Measurements from ENCODE around the gene P3H2. TPM values are rescaled to one million over a fixed set of nuclear protein-coding genes. Genes with fewer than 3 reads are reported as not detected.

The P3H2 gene
- total RNA-seq, 1 donor from 2014 or later = 17.7 TPM

DNA sequence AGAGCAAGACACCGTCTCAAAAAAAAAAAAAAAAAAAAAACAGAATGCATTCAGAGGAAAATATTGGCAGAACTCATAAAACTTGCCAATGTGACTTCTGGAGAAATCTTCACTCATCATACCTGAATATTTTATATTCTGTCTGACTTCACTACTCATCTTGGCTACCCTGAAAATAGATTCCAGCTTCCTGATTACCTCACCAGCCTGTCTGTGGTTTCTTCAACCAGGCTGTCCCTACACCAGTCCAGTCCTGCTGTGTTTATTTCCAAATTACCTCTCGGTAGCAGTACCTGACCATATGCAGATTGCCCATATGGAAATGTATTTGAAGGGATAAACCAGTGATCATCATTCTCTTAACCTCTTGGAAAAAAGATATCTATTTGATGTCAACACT is 9.3 kb upstream of the P3H2 start:
- no peak for DNase-seq (ENCODE audit: low spot score)
- intact Hi-C loops (cut with DNase I) = no loop called here

DNA sequence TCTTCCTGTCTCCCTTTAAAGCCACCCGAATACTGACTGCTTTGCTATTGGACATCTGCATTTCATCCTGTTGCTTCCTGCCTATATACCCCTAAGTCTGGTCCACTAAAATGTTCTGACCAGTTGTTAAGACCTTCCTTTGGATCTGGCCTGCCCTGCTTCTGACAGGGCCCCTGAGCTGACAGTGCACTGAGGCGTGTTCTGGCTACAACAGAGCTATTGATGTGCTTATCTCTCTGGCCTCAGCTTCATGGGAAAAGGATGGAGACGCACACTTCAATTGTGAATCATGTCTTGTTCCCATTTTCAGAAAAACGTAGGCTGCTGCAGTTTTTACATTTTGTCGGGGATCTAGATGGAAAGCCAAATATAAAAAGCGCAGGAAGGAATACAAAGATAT is 7.1 kb upstream of the P3H2 start:
- DNase-seq (ENCODE audit: low spot score) = no peak
- intact Hi-C loops (cut with DNase I) = loop anchor here (10.0 kb wide), 1 partner anchor 113 kb away; no protein-coding TSS in a partner anchor

DNA sequence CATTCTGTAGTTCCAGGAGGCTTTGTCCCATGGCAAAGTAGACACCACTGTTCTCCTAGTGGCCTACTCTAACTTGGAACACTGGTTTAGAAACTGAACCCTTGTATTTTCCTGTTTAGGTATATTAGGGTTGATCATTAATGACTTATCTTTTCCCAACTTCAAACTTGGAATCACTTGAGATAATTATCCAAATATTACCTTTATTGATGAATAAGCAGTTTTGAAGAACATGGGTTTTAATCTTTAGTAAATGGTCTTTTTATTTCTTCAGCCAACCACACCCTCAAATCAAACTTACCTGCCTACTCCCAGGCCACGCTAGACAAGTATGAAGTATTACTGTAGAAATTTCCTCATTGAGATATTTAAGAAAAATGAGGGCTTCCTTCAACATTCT is 6.5 kb upstream of the P3H2 start:
- DNase-seq (ENCODE audit: low spot score) = no peak
- intact Hi-C loops (cut with DNase I) = loop anchor here (10.0 kb wide), 1 partner anchor 112 kb away; no protein-coding TSS in a partner anchor

DNA sequence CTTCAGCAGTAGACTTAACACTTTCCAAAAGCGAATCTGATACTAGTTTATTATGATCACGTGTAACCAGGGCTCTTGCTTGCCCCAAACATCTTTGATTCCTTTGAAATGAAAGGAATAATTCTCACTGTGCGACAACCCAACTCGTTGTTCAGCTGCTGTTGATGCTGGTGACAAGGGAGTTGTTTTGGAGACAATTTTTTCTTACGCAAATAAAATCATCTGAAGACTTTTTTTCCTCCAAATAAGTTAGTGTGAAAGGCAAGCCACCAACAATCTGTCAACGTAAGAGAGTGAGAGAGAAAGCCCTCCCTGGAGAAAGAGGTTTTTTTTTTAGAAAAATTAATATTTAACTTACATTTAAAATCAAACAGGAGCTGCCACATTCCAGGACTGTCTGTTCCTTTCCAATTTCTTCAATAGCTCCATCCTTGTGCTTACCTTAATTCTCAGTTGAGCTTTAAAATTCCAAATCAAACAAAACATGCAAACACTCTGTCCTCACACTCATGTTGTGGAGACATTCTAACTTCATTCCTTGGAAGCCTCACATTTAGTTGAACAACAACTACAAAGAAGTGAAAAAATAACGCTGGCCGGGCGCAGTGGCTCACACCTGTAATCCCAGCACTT is 4.9 kb upstream of the P3H2 start:
- DNase-seq (ENCODE audit: low spot score) = no peak
- intact Hi-C loops (cut with DNase I) = loop anchor here (10.0 kb wide), 1 partner anchor 111 kb away; no protein-coding TSS in a partner anchor

DNA sequence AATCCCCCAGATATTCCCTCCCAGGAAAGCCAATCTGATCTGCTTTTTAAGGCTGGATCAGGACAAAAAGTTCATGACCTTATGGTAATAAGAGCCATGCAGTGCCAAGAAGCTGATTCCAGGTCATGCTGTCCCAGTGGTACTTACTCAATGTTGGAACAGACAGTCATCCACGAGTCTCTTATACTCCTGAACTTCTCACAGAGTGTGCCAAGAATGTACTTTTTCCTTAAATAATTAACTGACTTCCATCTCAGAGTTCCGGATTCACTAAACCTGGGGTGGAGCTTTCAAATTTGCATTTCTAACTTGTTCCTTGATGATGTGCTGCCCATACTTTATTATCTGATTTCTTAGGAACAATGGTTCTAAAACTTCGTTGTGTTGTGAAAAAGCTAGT is 3.4 kb upstream of the P3H2 start:
- DNase-seq (ENCODE audit: low spot score) = no peak
- intact Hi-C loops (cut with DNase I) = loop anchor here (5.0 to 10.0 kb wide), 2 partner anchors 109 to 147 kb away; no protein-coding TSS in a partner anchor

DNA sequence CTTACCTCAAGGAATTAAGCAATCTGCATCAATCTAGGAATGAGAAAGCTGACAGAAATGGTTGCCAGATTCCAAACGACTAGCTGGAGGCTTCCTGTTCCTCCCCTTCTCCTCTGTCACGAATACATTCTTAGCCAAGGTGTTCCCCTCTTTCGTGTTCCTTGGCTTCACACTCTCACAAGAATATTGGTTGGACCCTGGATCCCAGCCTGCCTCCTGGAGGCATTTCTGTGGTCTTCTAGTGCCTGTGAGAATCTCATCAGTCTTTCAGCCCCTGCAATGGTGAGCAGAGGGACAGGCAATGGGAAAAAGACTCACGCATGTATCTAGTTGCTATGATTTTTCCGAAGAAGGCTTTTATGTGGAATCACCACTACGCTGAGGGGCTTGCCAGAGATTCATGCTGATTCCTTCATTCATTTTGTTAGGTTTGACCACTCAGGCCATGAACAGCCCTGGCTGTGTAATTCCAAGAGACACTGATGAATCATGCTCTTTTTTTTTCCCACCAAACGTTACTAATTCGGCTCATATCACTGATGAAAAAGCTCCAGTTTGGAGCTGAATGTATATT is 1.6 kb upstream of the P3H2 start:
- intact Hi-C loops (cut with DNase I) = loop anchor here (5.0 to 10.0 kb wide), 2 partner anchors 107 to 145 kb away; no protein-coding TSS in a partner anchor
- DNase-seq (ENCODE audit: low spot score) = no peak

DNA sequence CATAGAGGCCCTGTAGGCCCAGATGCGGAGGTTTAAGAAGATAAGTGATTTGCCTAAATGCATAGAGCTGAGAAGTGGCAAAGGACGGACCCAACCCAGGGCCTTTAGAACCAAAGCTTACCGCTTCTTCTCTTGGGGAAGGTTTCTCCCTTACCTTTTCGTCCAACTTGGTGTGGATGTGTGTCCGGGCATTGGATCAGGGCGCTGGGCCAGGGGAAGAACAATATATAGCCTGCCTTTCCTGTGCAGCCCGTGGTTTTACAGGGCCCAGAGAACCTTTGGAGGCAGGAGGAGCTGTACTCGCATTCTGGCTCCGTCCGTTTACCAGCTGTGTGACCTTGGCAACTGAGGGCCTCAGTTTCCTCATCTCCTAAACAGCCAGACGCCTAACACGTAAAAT is 686 bp upstream of the P3H2 start:
- intact Hi-C loops (cut with DNase I) = loop anchor here (5.0 to 10.0 kb wide), 2 partner anchors 107 to 144 kb away; no protein-coding TSS in a partner anchor
- no peak for DNase-seq (ENCODE audit: low spot score)

DNA sequence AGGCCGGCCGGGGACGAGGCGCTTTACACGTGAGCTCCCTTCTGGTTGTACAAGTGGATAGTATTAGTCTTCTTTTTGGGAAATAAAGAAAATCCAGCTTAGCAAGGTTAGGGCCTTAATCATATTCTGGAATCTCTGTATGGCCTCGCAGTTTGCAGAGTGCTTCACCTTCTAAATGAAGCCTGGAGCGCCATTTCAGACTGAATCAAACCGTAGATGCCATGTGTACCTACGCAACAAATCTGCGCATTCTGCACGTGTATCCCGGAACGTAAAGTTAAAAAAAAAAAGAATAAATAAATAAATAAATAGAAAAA is 322 bp upstream of the P3H2 start:
- no peak for DNase-seq (ENCODE audit: low spot score)
- intact Hi-C loops (cut with DNase I) = loop anchor here (5.0 to 10.0 kb wide), 2 partner anchors 106 to 144 kb away; no protein-coding TSS in a partner anchor

DNA sequence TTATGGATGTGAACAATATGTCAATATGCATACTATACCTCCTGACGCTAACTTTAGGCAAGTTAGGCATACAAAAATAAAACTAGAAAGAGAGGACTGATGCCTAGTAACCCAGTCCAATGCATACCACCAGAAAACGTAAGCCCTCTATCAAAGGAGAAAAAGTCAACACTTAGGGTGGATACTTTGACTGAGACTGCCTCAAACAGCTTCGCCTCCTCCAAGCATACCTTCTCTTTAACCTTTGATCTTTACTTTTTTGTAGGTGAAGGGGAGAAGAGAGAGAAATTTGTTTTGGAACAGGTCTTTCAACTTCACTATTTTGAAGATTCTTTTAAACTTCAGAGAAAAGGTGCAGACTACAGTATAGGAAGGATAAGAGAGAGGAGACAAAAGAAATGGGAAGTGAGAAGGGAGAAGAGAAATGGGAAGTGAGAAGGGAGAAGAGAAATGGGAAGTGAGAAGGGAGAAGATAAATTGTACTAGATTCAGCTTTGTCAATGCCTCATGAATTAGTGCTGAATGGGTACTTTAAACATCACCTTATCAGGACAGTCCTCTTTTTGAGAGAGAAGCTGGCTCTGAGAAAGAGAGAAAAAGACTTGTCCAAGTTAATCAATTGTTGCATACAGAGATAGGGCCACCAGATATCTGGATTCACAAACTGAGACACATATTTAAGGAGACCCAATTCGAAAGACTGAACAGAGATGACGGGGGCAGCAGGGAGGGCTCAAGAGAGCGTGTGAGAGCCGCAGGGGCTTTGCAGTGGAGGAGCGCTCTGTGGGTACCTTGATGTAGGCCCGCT is 1.0 kb downstream of the P3H2 start:
- DNase-seq (ENCODE audit: low spot score) = no peak
- intact Hi-C loops (cut with DNase I) = loop anchor here (5.0 to 10.0 kb wide), 2 partner anchors 105 to 142 kb away; no protein-coding TSS in a partner anchor

DNA sequence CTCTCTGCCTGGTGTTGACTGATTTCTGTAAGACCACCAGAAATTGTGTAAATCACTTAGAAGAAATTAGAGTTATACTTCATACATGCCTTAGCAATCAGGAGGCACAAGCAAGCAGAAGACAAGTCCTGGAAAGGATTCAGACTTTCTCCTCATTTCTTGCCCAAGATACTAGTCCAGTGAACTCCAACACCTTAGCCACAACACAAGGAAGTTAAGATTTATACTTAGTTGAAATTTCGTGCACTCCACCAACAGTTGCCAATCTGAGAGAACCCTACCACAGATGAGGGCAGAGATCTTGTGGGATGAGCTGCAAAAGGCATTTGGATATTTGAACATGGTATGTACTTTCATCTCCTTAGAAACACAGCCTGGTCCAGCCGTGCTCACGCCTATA is 2.3 kb downstream of the P3H2 start:
- DNase-seq (ENCODE audit: low spot score) = no peak
- intact Hi-C loops (cut with DNase I) = no loop called here

DNA sequence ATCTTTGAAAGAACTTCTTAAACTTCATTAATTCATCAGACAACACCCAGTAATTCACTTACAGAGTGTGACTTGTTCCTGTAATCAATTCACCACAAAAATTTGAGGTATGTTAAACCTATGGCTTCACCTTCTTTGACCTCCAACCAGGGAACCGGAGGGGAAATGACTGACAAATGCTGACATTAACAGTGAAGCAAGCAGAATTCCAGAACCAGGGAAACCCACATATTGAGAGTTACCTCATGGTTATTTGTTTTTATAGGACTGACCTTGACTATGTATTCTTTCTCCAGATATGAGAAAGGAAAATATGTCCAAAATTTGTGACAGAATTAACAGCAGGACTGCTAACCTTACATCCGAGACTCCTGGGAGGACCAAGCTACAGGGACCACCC is 2.7 kb downstream of the P3H2 start:
- intact Hi-C loops (cut with DNase I) = no loop called here
- DNase-seq (ENCODE audit: low spot score) = no peak

DNA sequence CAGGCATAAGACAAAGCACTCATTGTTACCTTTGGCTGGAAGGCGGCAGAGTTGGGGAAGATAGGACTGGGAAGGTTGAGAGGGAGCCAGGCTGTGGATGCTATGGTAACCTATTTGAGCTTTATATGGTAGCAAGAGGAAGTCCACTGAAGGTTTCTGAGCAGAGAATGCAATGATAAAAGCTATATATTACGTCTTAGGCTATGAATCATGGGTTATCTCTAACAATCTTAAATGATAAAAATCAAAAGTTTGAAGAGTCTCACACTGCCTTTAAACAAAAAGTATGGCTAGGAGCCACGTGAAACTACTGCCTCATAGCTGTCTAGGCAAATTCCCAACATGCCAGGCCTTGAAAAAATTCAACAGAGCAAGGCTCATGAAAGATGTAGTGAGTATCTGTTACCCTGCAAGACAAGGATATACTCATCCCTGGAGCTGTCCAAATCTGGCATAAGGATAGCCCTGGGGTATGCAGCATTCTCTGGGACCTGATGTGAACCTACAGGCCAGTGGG is 4.1 kb downstream of the P3H2 start:
- no peak for DNase-seq (ENCODE audit: low spot score)
- intact Hi-C loops (cut with DNase I) = no loop called here

DNA sequence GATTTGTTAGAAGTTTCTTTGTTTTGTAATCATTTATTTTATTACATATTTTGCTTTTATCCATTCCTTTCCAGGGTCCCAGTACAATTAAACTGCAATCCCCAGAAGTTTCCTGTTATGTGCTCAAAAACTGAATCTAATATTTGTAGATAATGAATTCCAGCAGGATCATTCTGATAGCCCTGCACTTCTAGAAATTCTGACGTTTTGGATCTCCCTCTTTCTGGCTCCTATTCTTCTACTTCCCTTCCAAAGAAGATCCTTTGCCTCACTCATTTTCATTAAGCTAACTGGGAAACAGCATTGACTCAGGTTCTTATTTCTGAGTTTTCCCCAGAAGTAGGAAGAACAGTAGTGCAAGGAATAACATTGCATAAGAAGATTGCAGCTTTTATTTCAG is 9.9 kb downstream of the P3H2 start:
- DNase-seq (ENCODE audit: low spot score) = no peak
- intact Hi-C loops (cut with DNase I) = no loop called here

DNA sequence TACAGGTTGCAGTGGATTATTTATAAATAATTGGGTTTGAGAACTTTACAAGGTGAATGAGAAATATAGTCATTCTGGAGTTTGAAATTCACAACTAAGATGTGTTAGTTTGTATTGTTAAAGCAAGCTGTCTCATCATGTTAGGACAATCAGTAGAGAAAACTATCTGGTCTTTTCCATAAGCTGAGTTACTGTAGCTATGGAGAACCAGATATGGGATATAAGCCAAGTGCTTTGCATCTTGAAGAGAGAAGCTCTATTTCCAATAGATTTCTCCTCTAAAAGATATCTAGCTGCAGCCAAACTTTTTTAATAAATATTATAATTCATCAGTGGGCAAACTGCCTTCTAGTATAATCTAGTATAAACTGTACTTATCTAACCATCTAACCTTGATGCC is 11.3 kb downstream of the P3H2 start:
- no peak for DNase-seq (ENCODE audit: low spot score)
- intact Hi-C loops (cut with DNase I) = no loop called here

DNA sequence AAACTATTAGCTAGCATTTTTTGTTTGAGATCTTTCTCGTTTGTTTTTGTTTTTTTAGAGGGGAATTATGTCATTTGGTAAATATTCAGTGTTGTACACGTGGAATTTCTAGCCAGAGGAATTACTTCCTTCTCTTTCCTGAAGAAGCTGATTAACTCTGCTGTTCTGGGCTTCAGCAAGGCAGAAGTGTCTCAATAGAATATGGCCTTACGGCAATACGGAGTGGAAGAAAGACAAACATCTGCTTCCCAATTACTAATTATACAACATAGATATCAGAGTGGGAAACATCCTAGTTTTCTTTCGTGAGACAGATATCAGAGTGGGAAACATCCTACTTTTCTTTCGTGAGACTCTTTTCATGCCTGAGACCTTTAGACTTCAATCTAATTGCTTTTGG is 11.9 kb downstream of the P3H2 start:
- no peak for DNase-seq (ENCODE audit: low spot score)
- intact Hi-C loops (cut with DNase I) = no loop called here

DNA sequence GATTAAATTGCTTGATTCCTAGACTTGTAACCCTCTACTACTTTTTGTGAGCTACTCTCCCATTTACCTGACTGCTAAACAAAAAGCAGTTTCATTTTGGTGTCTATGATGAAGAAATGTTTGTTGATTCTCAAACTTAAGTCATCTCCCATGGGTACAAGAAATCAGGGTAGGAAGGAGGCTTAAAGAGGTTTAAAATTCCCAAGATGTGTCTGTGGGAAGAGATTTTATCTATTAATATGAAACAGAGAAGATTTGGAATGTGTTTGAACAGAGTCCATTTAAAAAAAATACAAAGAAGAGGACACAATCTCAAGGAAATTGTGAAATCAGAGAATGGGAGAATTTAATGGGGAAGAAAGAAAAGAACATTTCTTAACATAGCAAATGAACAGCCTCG is 14.8 kb downstream of the P3H2 start:
- intact Hi-C loops (cut with DNase I) = no loop called here
- no peak for DNase-seq (ENCODE audit: low spot score)

DNA sequence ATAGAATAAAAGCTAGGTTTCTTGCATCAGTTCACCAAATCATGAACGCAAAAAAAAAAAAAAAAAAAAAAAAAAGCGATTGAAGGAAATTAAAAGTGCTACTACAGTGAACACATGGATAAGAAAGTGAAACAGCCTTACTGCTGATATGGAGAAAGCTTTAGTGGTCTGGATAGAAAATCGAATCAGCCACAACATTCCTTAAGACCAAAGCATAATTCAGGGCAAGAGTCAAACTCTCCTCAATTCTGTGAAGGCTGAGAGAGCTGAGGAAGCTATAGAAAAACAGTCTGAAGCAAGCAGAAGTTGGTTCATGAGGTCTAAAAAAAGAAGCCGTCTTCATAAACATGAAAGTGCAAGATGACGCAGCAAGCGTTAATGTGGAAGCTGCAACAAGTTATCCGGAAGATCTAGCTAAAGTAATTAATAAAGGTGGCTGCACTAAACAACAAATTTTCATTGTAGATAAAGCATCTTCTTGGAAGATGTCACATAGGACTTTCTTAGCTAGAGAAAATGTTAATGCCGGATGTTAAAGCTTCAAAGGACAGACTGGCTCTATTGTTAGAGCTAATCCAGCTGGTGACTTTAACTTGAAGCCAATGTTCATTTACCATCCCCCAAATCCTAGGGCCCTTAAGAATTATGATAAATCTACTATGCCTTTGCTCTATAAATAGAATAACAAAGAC is 19.2 kb downstream of the P3H2 start:
- no peak for DNase-seq (ENCODE audit: low spot score)
- intact Hi-C loops (cut with DNase I) = no loop called here

DNA sequence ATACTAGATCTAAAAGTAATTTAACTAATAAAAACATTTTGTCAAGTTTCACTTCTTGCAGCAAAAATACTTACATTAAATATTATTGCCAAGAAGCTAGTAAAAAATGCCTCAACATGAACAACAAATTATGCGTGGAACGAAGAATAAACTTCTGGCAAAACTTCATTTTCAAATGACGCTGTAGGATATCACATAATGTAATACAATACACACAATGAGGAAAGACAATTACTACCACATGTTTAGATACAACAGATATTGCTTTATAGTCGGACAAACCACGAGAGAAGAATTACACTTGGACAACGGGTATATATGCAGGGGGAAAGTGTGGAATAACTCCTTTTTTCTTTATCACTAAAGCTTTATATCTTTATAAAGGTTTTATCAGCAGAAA is 21.6 kb downstream of the P3H2 start:
- DNase-seq (ENCODE audit: low spot score) = no peak
- intact Hi-C loops (cut with DNase I) = no loop called here

DNA sequence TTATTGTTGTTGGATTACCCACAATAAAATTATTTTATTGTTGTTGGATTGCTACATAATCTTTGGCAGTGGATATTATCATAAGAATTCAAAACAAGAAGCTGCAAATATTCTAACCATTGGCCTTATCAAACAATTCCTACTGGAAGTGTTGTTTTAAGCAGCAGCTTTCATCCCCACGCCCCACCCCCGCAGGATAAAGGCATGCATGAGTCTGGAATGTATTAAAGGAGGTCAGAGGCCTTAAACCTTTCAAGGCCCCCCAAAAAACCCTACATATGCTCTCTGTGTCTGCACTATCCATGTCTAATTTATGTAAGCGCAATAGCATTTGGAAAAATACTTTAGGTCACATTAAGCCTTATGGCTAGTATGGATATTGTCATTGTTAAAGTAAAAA is 23.1 kb downstream of the P3H2 start:
- intact Hi-C loops (cut with DNase I) = no loop called here
- DNase-seq (ENCODE audit: low spot score) = no peak

DNA sequence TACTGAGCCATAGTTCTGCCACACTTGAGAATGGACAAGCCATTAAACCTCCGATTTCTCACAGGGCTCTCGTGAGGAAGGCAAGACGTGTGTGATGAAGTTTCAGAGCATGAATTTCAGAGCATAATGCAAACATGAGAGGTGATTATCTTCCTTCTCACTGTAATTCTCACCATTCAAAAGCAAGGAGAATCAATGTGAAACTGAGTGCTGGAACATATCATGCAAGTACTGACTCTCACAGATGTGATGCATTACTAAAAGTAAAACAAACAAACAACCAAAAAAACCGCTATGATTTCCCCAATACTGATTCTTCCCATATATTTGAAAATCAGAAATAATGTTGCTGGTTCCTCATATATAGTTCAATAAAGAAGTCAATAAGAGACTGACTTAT is 23.7 kb downstream of the P3H2 start:
- intact Hi-C loops (cut with DNase I) = no loop called here
- DNase-seq (ENCODE audit: low spot score) = no peak

Measured in cardiac septum (tissue), 1 donor.